Jurkat, Clone E6-1 (cell line): ENCODE data around the gene ESRRG.
"Not testable (repeated sequence)": the region's sequence is repeated elsewhere in the genome, so short reads cannot be mapped to it uniquely, and the experiment has no call there.

Experiments used
- DNase-seq: peaks from one replicate; pipeline ENCODE4 v3.0.0-alpha.2; 2011; ENCODE audit warnings: low read depth, low spot score
- H3K4me3 ChIP-seq: 2 replicates; pipeline ENCODE4 v1.5.1; 2011; ENCODE audit warnings: mild to moderate bottlenecking, low read length, control low read depth, moderate library complexity

ESRRG gene

GRCh38 chr1:216533776-216534175 lies 189.5 kb downstream of the ESRRG start:
- no peak overlapping the region for H3K4me3 ChIP-seq
- DNase-seq, result no peak

- H3K4me3 ChIP-seq, result no peak overlapping the region
- DNase-seq, result no peak
Observed at GRCh38 chr1:216532251-216532798, 190.9 kb downstream of the ESRRG start.

- no peak for DNase-seq
- H3K4me3 ChIP-seq, result no peak overlapping the region
Observed at GRCh38 chr1:216531263-216532239, 191.7 kb downstream of the ESRRG start.

- H3K4me3 ChIP-seq, DNase-seq: not testable (repeated sequence)
Observed at GRCh38 chr1:216529851-216530250, 193.4 kb downstream of the ESRRG start.

- no peak overlapping the region for H3K4me3 ChIP-seq
- no peak for DNase-seq
Observed at GRCh38 chr1:216528816-216529215, 194.4 kb downstream of the ESRRG start.

GRCh38 chr1:216523449-216524190 lies 199.6 kb downstream of the ESRRG start:
- DNase-seq, result no peak
- H3K4me3 ChIP-seq, result no peak overlapping the region

GRCh38 chr1:216523043-216523442 lies 200.2 kb downstream of the ESRRG start:
- DNase-seq, result no peak
- no peak overlapping the region for H3K4me3 ChIP-seq

- no peak for DNase-seq
- H3K4me3 ChIP-seq, result no peak overlapping the region
Observed at GRCh38 chr1:216521477-216521876, 201.8 kb downstream of the ESRRG start.

- DNase-seq, result no peak
- H3K4me3 ChIP-seq, result no peak overlapping the region
Observed at GRCh38 chr1:216518844-216519627, 204.2 kb downstream of the ESRRG start.

- H3K4me3 ChIP-seq, result no peak overlapping the region
- DNase-seq, result no peak
Observed at GRCh38 chr1:216502528-216503162, 220.6 kb downstream of the ESRRG start.

GRCh38 chr1:216500273-216500967 lies 222.8 kb downstream of the ESRRG start:
- no peak for DNase-seq
- H3K4me3 ChIP-seq, result no peak overlapping the region

- no peak overlapping the region for H3K4me3 ChIP-seq
- DNase-seq, result no peak
Observed at GRCh38 chr1:216499581-216500272, 223.5 kb downstream of the ESRRG start.

GRCh38 chr1:216498277-216498676 lies 225.0 kb downstream of the ESRRG start:
- no peak overlapping the region for H3K4me3 ChIP-seq
- no peak for DNase-seq

- no peak for DNase-seq
- no peak overlapping the region for H3K4me3 ChIP-seq
Observed at GRCh38 chr1:216485042-216485441, 238.2 kb downstream of the ESRRG start.

- no peak overlapping the region for H3K4me3 ChIP-seq
- DNase-seq, result no peak
Observed at GRCh38 chr1:216483672-216484401, 239.4 kb downstream of the ESRRG start.

GRCh38 chr1:216482620-216483019 lies 240.6 kb downstream of the ESRRG start:
- H3K4me3 ChIP-seq, result no peak overlapping the region
- DNase-seq, result no peak

GRCh38 chr1:216478238-216478637 lies 245.0 kb downstream of the ESRRG start:
- no peak for DNase-seq
- H3K4me3 ChIP-seq, result no peak overlapping the region
